Neutrophil (primary cell): Measurements from ENCODE around the gene CA9.

Source experiments
- H3K27ac ChIP-seq: fragments of 200-600 bp; sonication (generic); 2 replicates; pipeline ENCODE4 v1.5.1; 2016; ENCODE audit warnings: mild to moderate bottlenecking, moderate library complexity
- H3K27me3 ChIP-seq: fragments of 200-600 bp; sonication (generic); 2 replicates; pipeline ENCODE4 v1.6.0; 2016; ENCODE audit warnings: mild to moderate bottlenecking
- H3K36me3 ChIP-seq: fragments of 200-600 bp; sonication (generic); 2 replicates; pipeline ENCODE4 v1.5.1; 2017
- H3K4me1 ChIP-seq, 2 experiments: fragments of 200-600 bp in 1 of 2; sonication (generic) in 1 of 2; 1 replicate in 1 of 2; 2 replicates in 1 of 2; pipeline versions ENCODE4 v1.5.1 to v1.6.1; 2013 to 2016; ENCODE audit warnings: low read depth in 1 of 2, low read length in 1 of 2, mild to moderate bottlenecking in 1 of 2, moderate library complexity in 1 of 2; ENCODE audit not compliant: control insufficient read depth in 1 of 2, insufficient read depth in 1 of 2
- H3K4me3 ChIP-seq, 2 experiments: fragments of 200-600 bp in 1 of 2; sonication (generic) in 1 of 2; 1 replicate in 1 of 2; 2 replicates in 1 of 2; pipeline ENCODE4 v1.5.1; 2013 to 2016; ENCODE audit warnings: low read depth in 1 of 2, low read length in 1 of 2, mild to moderate bottlenecking in 1 of 2, moderate library complexity in 1 of 2
- H3K9me3 ChIP-seq: fragments of 200-600 bp; sonication (generic); 2 replicates; pipeline ENCODE4 v1.5.1; 2016
- TF ChIP-seq, protein P1 (sequence below): fragments of 200-600 bp; sonication (generic); IDR thresholded peaks from 2 replicates; pipeline ENCODE4 v1.5.1; 2016; ENCODE audit warnings: antibody characterized with exemption

CA9 gene

DNA sequence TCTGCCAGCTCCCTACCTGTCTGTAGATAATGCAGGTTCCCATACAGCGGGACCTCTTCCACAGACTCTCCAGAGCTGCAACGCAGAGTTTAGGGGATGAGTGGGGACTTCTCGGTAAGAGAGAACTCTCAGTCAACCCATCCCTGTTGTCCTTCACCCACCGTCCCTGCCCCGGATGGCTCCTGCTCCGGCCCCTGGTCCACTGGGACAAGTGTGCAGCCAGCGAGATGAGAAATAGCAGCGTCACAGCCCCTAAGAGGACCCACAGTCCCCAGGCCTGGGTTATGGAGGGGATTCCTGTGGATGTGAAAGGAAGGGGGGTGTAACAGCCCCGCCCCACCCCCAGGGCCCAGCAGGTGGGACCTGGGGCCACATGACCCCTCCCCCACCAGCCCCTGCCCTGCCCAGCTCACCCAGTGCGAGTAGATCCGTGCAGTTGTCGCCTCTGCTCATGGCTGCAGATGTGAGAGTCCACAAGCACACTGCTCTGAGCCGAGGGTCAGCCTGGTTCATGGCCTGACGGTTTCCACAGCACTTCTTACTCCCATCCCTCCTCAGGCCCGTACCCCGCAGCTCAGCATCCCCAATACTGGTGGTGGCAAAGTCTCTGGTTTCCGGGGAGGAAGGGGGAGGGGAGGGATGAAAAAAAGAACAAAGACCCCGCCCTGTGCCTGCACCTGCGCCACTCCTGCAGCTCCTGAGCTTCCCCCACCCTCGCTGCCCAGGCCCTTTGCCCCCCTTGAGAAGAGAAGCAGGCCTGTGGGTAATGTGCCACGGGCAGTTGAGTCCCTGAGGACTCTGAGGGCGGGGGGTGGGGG, 23.2 kb upstream of the CA9 start, which contains the start of gene SIT1:
Gene SIT1, minus strand, starts transcription at position 591 of the 818 bp plus-strand sequence. Its CDS starts 78 bp downstream, at position 513.
- TF ChIP-seq, protein P1, sequence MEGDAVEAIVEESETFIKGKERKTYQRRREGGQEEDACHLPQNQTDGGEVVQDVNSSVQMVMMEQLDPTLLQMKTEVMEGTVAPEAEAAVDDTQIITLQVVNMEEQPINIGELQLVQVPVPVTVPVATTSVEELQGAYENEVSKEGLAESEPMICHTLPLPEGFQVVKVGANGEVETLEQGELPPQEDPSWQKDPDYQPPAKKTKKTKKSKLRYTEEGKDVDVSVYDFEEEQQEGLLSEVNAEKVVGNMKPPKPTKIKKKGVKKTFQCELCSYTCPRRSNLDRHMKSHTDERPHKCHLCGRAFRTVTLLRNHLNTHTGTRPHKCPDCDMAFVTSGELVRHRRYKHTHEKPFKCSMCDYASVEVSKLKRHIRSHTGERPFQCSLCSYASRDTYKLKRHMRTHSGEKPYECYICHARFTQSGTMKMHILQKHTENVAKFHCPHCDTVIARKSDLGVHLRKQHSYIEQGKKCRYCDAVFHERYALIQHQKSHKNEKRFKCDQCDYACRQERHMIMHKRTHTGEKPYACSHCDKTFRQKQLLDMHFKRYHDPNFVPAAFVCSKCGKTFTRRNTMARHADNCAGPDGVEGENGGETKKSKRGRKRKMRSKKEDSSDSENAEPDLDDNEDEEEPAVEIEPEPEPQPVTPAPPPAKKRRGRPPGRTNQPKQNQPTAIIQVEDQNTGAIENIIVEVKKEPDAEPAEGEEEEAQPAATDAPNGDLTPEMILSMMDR: no peak
- no peak within 1 kb of the TSS for H3K27ac ChIP-seq
- no peaks in the 10 kb centered on the region for H3K27me3 ChIP-seq
- H3K9me3 ChIP-seq: no peaks in the 10 kb centered on the region
- no peak within 1 kb of the TSS for H3K4me3 ChIP-seq
- no peaks in the 10 kb centered on the region for H3K36me3 ChIP-seq
- H3K4me1 ChIP-seq: peaks cover 16 to 18% of the 10 kb centered on the region in 2 experiments

DNA sequence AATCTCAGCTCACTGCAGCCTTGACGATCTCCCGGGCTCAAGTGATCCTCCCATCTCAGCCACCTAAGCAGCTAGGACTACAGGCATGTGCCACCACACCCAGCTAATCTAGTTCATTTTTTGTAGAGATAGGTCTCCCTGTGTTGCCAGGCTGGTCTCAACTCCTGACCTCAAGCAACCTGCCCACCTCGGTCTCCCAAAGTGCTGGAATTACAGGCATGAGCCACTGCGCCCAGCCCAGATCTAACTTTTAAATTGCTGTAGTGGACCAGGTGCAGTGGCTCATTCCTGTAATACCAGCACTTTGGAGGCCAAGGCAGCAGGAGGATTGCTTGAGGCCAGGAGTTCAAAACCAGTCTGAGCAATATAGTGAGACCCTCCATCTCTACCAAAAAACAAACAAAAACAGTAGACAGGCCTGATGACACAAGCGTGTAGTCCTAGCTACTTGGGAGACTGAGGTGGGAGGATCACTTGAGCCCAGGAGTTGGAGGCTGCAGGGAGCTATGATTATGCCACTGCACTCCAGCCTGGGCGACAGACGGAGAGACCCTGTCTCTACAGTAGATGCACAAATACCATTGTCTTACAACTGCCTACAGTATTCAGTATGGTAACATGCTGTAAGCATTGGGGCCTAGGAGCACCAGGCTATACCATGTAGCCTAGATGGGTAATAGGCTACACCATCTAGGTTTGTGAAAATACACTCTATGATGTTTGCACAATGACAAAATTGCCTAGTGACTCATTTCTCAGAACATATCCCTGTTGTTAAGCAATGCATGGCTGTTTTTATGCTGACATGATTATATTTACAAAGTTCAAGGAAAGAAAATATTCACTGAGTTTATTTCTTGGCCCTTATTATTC, 21.5 kb upstream of the CA9 start:
- H3K27ac ChIP-seq: no peak overlapping the region

DNA sequence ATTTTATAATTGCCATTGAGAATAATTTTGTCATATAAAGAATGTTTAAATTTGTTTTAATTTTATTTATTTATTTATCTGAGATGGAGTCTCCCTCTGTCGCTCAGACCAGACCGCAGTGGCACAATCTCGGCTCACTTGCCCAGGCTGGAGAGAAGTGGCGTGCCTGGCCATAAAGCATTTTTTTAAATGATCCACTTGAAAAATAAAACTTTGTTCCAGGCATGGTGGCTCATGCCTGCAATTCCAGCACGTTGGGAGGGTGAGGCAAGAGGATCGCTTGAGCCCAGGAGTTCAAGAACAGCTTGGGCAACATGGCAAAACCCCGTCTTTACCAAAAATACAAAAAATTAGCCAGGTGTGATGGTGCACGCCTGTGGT, 20.9 kb upstream of the CA9 start:
- peaks cover 15% of the 10 kb centered on the region in 2 experiments for H3K4me1 ChIP-seq
- no peak overlapping the region for H3K27ac ChIP-seq

More for the DNA sequence above, 21.5 kb upstream of the CA9 start:
- no peaks in the 10 kb centered on the region for H3K9me3 ChIP-seq
- H3K4me1 ChIP-seq: peaks cover 12% of the 10 kb centered on the region in 2 experiments
- H3K4me3 ChIP-seq: no peak overlapping the region
- H3K36me3 ChIP-seq: no peaks in the 10 kb centered on the region
- H3K27me3 ChIP-seq: no peaks in the 10 kb centered on the region
- TF ChIP-seq, protein P1: no peak

DNA sequence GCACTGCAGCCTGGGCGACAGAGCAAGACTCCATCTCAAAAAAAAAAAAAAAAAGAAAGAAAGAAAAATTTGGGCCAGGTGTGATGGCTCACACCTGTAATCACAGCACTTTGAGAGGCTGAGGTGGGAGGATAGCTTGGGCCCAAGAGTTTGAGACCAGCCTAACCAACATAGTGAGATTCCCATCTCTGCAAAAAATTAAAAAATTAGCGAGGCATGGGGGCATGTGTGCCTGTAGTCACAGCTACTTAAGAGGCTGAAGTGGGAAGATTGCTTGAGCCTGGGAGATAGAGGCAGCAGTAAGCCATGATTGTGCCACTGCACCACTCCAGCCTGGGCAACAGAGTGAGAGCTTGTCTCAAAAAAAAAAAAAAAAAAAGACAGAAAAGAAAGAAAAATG, 20.1 kb upstream of the CA9 start:
- Histone ChIP-seq H3K36me3 (no peaks in the 10 kb centered on the region), H3K27ac (no peak overlapping the region), H3K27me3 (no peaks in the 10 kb centered on the region), H3K4me1 (peaks cover 19 to 21% of the 10 kb centered on the region in 2 experiments), H3K4me3 (no peak overlapping the region), H3K9me3 (no peaks in the 10 kb centered on the region)
- TF ChIP-seq, protein P1: no peak

More for the DNA sequence above, 20.9 kb upstream of the CA9 start:
- Histone ChIP-seq H3K9me3 (no peaks in the 10 kb centered on the region), H3K36me3 (no peaks in the 10 kb centered on the region), H3K4me3 (no peak overlapping the region), H3K27me3 (no peaks in the 10 kb centered on the region)
- TF ChIP-seq, protein P1: no peak

DNA sequence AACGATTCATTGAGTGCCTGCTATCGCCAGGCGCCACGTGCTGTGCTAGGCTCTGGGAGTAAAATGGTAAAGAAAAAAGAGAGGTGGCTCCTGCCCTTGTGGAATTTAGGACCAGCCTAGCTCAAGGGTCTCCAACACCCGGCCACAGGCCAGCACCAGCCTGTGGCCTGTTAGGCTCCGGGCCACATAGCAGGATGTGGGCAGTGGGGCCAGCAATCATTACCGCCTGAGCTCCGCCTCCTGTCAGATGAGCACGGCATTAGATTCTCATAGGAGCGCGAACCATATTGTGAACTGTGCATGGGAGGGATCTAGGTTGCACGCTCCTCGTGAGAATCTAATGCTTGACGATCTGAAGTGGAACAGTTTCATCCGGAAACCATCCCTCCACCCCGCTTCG, 17.4 kb upstream of the CA9 start:
- H3K27me3 ChIP-seq: no peaks in the 10 kb centered on the region
- no peaks in the 10 kb centered on the region for H3K36me3 ChIP-seq
- no peak overlapping the region for H3K27ac ChIP-seq
- no peaks in the 10 kb centered on the region for H3K9me3 ChIP-seq
- H3K4me3 ChIP-seq: no peak overlapping the region
- peaks cover 26 to 29% of the 10 kb centered on the region in 2 experiments for H3K4me1 ChIP-seq
- TF ChIP-seq, protein P1: no peak
